ENCODE results near the gene PTPRE. TPM values are rescaled to one million over a fixed set of nuclear protein-coding genes. Genes with fewer than 3 reads are reported as not detected.

Gene PTPRE
- total RNA-seq, 1 experiment from 2014 or later, result 0.70 TPM

- Histone ChIP-seq H4K91ac (ENCODE audit: insufficient read length, low read depth, low read length) (no peak overlapping the region), H3K79me1 (ENCODE audit: insufficient read depth, low read depth, low read length, poor library complexity, severe bottlenecking) (no peaks in the 10 kb centered on the region), H3K4me2 (ENCODE audit: insufficient read depth, insufficient read length, low read length) (no peak overlapping the region), H3K56ac (ENCODE audit: insufficient read length, low read depth, low read length) (no peak overlapping the region), H3K4ac (ENCODE audit: low read depth, low read length) (no peak overlapping the region), H3K9ac (ENCODE audit: extremely low read depth, insufficient read length, low read length) (no peak overlapping the region), H3K18ac (ENCODE audit: insufficient read length, low read depth, low read length) (no peak overlapping the region), H3K14ac (ENCODE audit: insufficient read depth, low read length) (no peak overlapping the region), H3K23ac (ENCODE audit: insufficient read length, low read depth, low read length) (no peak overlapping the region), H4K5ac (ENCODE audit: insufficient read length, low read depth, low read length) (no peak overlapping the region), H2BK12ac (ENCODE audit: insufficient read length, low read depth, low read length) (no peak overlapping the region), H3K79me2 (ENCODE audit: insufficient read depth, low read length) (no peaks in the 10 kb centered on the region), H4K8ac (replicated peaks; ENCODE audit: insufficient read length, low read depth, low read length) (no peak overlapping the region), H2AFZ (ENCODE audit: low read length) (no peak overlapping the region), H3K27ac (ENCODE audit: insufficient read length, low read depth, low read length) (no peak overlapping the region), H2AK5ac (ENCODE audit: insufficient read length, low read length) (no peak overlapping the region), H2BK5ac (ENCODE audit: insufficient read length, low read length) (no peak overlapping the region), H3K9me3 (ENCODE audit: control insufficient read depth, low read depth, low read length) (no peaks in the 10 kb centered on the region), H3K27me3 (ENCODE audit: insufficient read depth, low read length) (no peaks in the 10 kb centered on the region), H3K23me2 (ENCODE audit: insufficient read length, low read depth, low read length, poor library complexity, severe bottlenecking) (no peaks in the 10 kb centered on the region), H3K4me1 (ENCODE audit: insufficient read depth, low read length) (peaks cover 2% of the 10 kb centered on the region; the same call in 1 of the 2 replicates), H3T11ph (ENCODE audit: low read length) (no peak overlapping the region), H2BK15ac (ENCODE audit: low read depth, low read length) (no peak overlapping the region), H4K20me1 (ENCODE audit: control insufficient read depth, insufficient read depth, insufficient read length) (no peaks in the 10 kb centered on the region), H2BK120ac (ENCODE audit: low read depth, low read length, poor library complexity, severe bottlenecking) (no peak overlapping the region), H2BK20ac (ENCODE audit: low read depth, low read length, poor library complexity, severe bottlenecking) (no peak overlapping the region)
- no peak for DNase-seq
- Mint-ChIP-seq H3K27me3 (ENCODE audit: low read depth) (peaks cover 8% of the 10 kb centered on the region), H3K9me3 (peaks cover 5% of the 10 kb centered on the region in 2 experiments; a peak in 2 of 5 replicates), H3K27ac (peak overlapping the region in 1 of 3 experiments; percentile 11; a peak in 3 of 7 replicates), H3K4me3 (no peak overlapping the region), H3K4me1 (peaks cover 32 to 34% of the 10 kb centered on the region in 2 experiments), H3K36me3 (ENCODE audit: insufficient read depth in 1 of 3, low read depth in 3 of 3) (peaks cover 4 to 8% (median 6%) of the 10 kb centered on the region in 3 experiments; a peak in 6 of 7 replicates)
- no peak for TF ChIP-seq CTCF (conservative IDR thresholded peaks at IDR 0.05)
- WGBS (ENCODE audit: extremely low coverage, insufficient read length, low lambda C conversion rate), result no CpG with 5 or more reads among the region's 13 CpGs
These were observed 160.0 kb downstream of the PTPRE start for GRCh38 chr10:128066870-128067382.

All from H9 (cell line).